Adipocyte (in vitro differentiated cells): ENCODE results near the gene IL17REL.

Source experiments
- DNase-seq: peaks from one replicate; pipeline ENCODE4 v3.0.0-alpha.2; 2015; ENCODE audit warnings: low read depth
- H3K27me3 ChIP-seq: replicated peaks from 2 replicates; pipeline ENCODE4 v1.7.0; 2013; ENCODE audit warnings: mild to moderate bottlenecking, low read length, moderate library complexity; ENCODE audit not compliant: control insufficient read depth, insufficient read depth
- H3K36me3 ChIP-seq: 2 replicates; pipeline ENCODE4 v1.7.0; 2013; ENCODE audit warnings: low read length, mild to moderate bottlenecking, moderate library complexity; ENCODE audit not compliant: control insufficient read depth, insufficient read depth, severe bottlenecking
- H3K4me1 ChIP-seq: 2 replicates; pipeline ENCODE4 v1.7.0; 2013; ENCODE audit warnings: mild to moderate bottlenecking, low read length, moderate library complexity; ENCODE audit not compliant: control insufficient read depth, insufficient read depth
- H3K4me3 ChIP-seq: 2 replicates; pipeline ENCODE4 v1.7.0; 2013; ENCODE audit warnings: mild to moderate bottlenecking, low read length, moderate library complexity
- H3K9ac ChIP-seq: 2 replicates; pipeline ENCODE4 v1.7.0; 2013; ENCODE audit warnings: mild to moderate bottlenecking, low read length, moderate library complexity
- H3K9me3 ChIP-seq: 2 replicates; pipeline ENCODE4 v1.7.0; 2013; ENCODE audit warnings: mild to moderate bottlenecking, low read length, moderate library complexity; ENCODE audit not compliant: control insufficient read depth

Gene IL17REL

DNA sequence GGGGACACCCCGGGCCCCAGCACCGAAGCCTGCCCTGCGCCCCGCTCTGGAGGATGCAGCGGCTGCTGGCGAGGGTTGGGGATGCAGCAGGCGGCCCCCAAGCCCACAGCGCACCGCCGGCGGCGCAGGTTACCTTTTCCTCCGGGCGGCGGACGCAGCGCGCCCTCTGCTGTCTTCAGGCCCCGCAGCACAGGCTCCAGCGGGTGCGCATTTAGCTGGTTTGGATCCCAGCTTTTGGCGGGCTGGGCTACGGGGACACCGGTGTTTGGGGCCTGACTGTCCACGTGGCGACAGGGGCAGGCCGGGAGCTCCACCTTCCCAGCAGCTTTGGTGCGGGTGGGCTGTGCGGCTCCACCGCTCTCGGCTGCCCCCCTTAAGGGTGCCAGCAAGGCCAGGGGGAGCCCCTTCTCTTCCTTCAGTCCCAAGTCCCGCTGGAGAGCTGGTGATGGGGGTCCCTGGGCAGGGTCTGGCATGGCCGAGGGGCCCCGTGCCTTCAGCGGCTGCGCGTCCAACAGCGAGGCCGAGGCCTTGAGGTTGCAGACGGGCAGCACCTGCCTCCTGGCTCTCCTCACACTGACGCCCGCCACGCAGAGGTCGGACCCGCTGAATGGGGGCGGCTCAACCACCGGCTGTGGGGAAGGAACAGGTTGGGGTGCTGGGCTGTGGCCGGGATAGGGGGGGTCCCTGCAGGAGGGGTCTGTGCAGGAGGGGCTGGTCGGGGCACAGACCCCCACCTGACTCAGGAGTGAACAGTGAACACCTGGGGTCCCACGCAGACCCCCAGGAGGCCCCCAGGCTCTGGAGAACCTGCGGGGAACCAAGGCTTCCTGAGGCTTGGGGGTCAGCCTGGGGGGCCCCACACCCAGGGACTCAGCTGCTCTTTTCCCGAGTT lies 18.0 kb upstream of the IL17REL start:
- DNase-seq, result peak; percentile 85
- H3K4me3 ChIP-seq, result no peak overlapping the region
- no peaks in the 10 kb centered on the region for H3K9me3 ChIP-seq
- no peak overlapping the region for H3K9ac ChIP-seq
- H3K36me3 ChIP-seq, result no peaks in the 10 kb centered on the region
- peaks cover 27% of the 10 kb centered on the region for H3K27me3 ChIP-seq
- H3K4me1 ChIP-seq, result no peaks in the 10 kb centered on the region

DNA sequence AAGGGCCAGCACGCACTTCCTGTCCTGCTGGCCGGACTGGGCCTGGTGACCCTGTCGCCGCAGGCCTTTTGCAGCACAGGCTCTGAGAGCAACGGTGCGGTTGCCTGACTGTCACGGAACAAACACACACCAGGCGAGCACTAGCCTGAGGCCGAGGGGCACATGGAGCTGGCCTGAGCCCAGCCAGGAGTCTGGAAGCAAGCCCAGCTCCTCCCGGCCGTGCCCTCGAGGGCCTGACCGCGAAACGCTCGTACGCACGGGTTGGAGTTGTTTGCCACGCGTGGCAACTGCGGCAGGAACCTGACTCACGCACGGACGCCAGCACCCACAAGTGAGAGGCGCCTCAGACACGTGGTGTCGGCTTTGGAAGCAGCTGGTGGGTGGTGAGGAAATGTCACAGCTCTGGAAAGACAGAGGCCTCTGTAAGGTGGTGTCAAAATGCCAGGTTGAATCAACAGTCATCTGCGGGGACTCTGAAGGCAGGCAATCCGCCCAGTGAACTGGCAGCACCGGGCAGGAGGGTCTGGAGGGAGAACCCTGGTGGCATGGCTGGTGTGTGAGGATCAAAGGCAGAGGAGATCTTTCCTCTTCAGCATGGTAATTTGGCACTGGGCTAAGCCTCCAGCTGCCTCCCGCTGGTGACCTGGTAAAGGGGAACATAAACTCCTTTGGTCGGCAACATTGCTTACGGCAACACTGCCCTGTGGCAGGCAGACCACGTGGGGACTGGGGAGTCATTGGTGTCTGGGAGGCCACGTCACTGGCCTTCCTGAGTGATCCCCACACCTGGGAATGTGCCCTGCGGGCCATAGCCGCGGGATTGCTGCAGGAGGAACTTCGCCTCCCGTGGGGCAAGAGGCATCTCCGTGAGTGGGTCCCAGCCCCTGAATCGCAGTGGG lies 15.3 kb upstream of the IL17REL start:
- H3K36me3 ChIP-seq, result no peaks in the 10 kb centered on the region
- H3K4me3 ChIP-seq, result no peak overlapping the region
- H3K9me3 ChIP-seq, result no peaks in the 10 kb centered on the region
- peaks cover 37% of the 10 kb centered on the region for H3K27me3 ChIP-seq
- DNase-seq, result no peak
- H3K9ac ChIP-seq, result no peak overlapping the region
- no peaks in the 10 kb centered on the region for H3K4me1 ChIP-seq

DNA sequence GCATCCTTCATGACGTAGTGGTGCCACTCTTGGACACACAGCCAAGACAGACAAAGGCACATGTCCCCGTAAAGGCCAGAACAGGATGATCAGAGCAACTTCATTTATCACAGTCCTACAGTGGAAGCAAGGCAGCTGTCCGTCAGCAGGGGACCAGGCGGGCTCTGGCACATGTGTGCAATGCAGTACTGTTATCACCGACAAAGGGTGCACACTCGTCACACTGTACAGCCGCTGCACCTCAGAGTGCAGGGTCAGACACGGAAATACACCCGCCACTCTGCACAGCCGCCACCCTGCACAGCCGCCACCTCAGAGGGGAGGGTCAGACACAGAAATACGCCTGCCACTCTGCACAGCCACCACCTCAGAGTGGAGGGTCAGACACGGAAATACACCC lies 13.4 kb upstream of the IL17REL start:
- Histone ChIP-seq H3K4me1 (no peaks in the 10 kb centered on the region), H3K9ac (no peak overlapping the region), H3K36me3 (no peaks in the 10 kb centered on the region), H3K9me3 (no peaks in the 10 kb centered on the region), H3K27me3 (peaks cover 43% of the 10 kb centered on the region), H3K4me3 (no peak overlapping the region)
- DNase-seq, result no peak

GRCh38 chr22:50022171-50022819 lies 9.7 kb upstream of the IL17REL start:
- no peak overlapping the region for H3K9ac ChIP-seq
- H3K27me3 ChIP-seq, result peaks cover 55% of the 10 kb centered on the region
- no peaks in the 10 kb centered on the region for H3K36me3 ChIP-seq
- H3K9me3 ChIP-seq, result peaks cover 17% of the 10 kb centered on the region
- no peak for DNase-seq
- no peaks in the 10 kb centered on the region for H3K4me1 ChIP-seq
- H3K4me3 ChIP-seq, result no peak overlapping the region

GRCh38 chr22:50020606-50021005 lies 8.0 kb upstream of the IL17REL start:
- Histone ChIP-seq H3K4me3 (no peak overlapping the region), H3K9ac (no peak overlapping the region), H3K27me3 (peaks cover 56% of the 10 kb centered on the region), H3K9me3 (peaks cover 17% of the 10 kb centered on the region), H3K36me3 (no peaks in the 10 kb centered on the region), H3K4me1 (no peaks in the 10 kb centered on the region)
- DNase-seq, result no peak

DNA sequence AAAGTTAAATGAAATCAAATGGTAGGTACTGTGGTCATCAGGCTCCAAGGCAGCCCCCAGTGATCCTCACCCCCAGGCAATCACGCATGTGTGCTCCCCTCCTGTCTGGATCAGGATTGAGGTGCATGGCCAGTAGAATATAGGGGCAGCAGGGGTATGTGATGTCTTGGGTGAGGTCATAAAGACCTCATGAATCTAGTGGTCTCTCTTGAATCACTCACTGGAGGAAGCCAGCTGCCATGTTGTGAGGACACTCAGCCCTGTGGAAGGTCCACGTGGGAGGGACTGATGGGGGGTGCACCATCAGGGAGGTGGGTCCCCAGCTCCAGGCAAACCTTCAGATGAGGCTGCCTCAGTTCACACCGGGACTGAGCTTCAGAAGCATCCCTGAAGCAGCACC lies 6.8 kb upstream of the IL17REL start:
- no peak for DNase-seq
- Histone ChIP-seq H3K9ac (no peak overlapping the region), H3K4me1 (no peaks in the 10 kb centered on the region), H3K9me3 (peaks cover 17% of the 10 kb centered on the region), H3K36me3 (no peaks in the 10 kb centered on the region), H3K27me3 (peaks cover 52% of the 10 kb centered on the region), H3K4me3 (no peak overlapping the region)

GRCh38 chr22:50018608-50019285 lies 6.2 kb upstream of the IL17REL start:
- no peak for DNase-seq
- H3K9me3 ChIP-seq, result peaks cover 17% of the 10 kb centered on the region

DNA sequence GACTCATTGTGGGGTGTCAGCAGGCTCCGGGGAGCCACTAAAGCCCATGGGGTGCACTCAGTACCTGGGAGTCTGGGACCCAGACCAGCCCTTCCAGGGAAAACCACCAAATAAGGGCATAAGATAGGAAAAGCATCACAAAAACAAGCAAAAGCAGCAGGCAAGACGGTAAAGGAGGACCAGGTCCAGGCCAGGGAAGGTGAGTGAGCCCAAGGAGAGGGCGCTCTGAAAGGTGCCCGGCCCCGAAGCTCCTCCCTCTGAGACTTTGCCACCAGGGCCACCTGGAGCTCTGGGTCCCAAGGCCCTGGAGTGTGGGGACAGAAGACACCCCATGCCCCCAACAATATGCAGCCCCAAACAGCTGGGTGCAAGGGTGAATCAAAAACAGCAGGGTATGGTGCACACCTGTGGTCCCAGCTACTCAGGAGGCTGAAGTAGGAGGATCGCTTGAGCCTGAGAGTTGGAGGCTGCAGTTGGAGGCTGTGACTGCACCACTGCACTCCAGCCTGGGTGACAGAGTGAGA lies 5.2 kb upstream of the IL17REL start:
- Histone ChIP-seq H3K9ac (no peak overlapping the region), H3K36me3 (no peaks in the 10 kb centered on the region), H3K27me3 (peaks cover 56% of the 10 kb centered on the region), H3K4me3 (no peak overlapping the region), H3K4me1 (no peaks in the 10 kb centered on the region), H3K9me3 (peaks cover 17% of the 10 kb centered on the region)
- DNase-seq, result no peak

More at GRCh38 chr22:50018608-50019285, 6.2 kb upstream of the IL17REL start:
- Histone ChIP-seq H3K27me3 (peaks cover 56% of the 10 kb centered on the region), H3K36me3 (no peaks in the 10 kb centered on the region), H3K4me3 (no peak overlapping the region), H3K4me1 (no peaks in the 10 kb centered on the region), H3K9ac (no peak overlapping the region)

DNA sequence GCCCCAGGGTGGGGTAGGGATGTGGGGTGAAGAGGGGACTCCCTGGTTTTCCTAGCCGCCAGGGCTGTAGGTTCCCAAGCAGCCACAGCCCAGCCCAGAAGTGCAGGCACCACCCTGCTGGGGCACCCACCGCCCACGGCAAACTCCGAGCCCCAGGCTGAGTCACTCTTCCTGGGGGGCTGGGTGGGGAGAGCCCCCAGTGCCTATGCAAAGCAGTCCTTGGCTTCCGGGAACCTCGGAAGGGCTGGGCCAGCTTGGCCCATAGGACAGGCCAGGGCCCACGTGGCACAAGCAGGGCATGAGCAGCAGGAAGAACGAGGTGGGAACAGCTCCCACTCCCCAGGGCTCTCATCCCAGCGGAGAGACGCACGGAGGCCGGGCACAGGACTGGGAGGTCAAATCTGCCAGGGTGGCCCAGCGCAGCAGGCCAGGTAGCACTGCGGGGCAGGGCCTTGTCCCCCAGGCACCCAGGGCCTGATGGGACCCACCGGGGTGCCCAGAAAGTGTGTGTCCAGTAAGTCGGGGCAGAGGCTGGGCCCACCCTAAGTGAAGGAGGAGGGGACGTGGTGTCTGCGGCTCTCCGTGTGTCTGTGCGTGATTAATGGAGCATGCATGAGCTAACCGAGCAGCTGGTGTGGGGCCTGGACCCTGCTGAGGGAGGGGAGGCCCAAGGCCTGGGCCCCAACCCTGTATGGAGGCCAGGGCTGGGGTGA lies 4.6 kb upstream of the IL17REL start:
- no peak for DNase-seq
- H3K27me3 ChIP-seq, result peaks cover 54% of the 10 kb centered on the region

GRCh38 chr22:50016308-50016987 lies 3.9 kb upstream of the IL17REL start:
- no peaks in the 10 kb centered on the region for H3K36me3 ChIP-seq
- DNase-seq, result no peak
- peaks cover 56% of the 10 kb centered on the region for H3K27me3 ChIP-seq
- H3K4me1 ChIP-seq, result no peaks in the 10 kb centered on the region
- H3K4me3 ChIP-seq, result no peak overlapping the region
- H3K9me3 ChIP-seq, result peaks cover 17% of the 10 kb centered on the region
- H3K9ac ChIP-seq, result no peak overlapping the region

More for the DNA sequence above, 4.6 kb upstream of the IL17REL start:
- H3K4me3 ChIP-seq, result no peak overlapping the region
- H3K9me3 ChIP-seq, result peaks cover 17% of the 10 kb centered on the region
- H3K9ac ChIP-seq, result no peak overlapping the region
- no peaks in the 10 kb centered on the region for H3K4me1 ChIP-seq
- H3K36me3 ChIP-seq, result no peaks in the 10 kb centered on the region
